ENCODE results near the gene MVD.

GRCh38 chr16:88635671-88636319 lies 27.1 kb downstream of the MVD start:
- TF ChIP-seq RAD21 (IDR thresholded peaks at IDR 0.05) (no peak), MAX (IDR thresholded peaks at IDR 0.05) (no peak), CTCF (IDR thresholded peaks at IDR 0.05; ENCODE audit: low read depth, low read length, missing input control) (no peak), REST (IDR thresholded peaks at IDR 0.05) (no peak), HNF4G (IDR thresholded peaks at IDR 0.05) (no peak), TAF1 (conservative IDR thresholded peaks at IDR 0.05) (no peak), NR2F2 (IDR thresholded peaks at IDR 0.05) (no peak), RXRA (IDR thresholded peaks at IDR 0.05) (no peak), ATF3 (IDR thresholded peaks at IDR 0.05) (no peak), YY1 (IDR thresholded peaks at IDR 0.05) (no peak), JUND (IDR thresholded peaks at IDR 0.05) (no peak), GABPA (IDR thresholded peaks at IDR 0.05 in 1 of 2, conservative IDR thresholded peaks at IDR 0.05 in 1 of 2) (no peak)

All from liver (tissue), 3 donors.